C4-2B (cell line): ENCODE results near the gene AZIN2.
"Not testable (repeated sequence)": the region's sequence is repeated elsewhere in the genome, so short reads cannot be mapped to it uniquely, and the experiment has no call there.

Experiments
- H3K27ac ChIP-seq: fragments of 450-650 bp; 2 replicates; pipeline ENCODE4 v1.5.1; 2017
- CTCF ChIP-seq: fragments of 450-650 bp; conservative IDR thresholded peaks from 2 replicates; pipeline ENCODE4 v1.5.1; 2017; ENCODE audit warnings: mild to moderate bottlenecking
- ZFX ChIP-seq: fragments of 450-650 bp; IDR thresholded peaks from 2 replicates; pipeline ENCODE4 v1.6.1; 2017

AZIN2 gene

GRCh38 chr1:33119532-33120217 lies 38.7 kb downstream of the AZIN2 start:
- no peak overlapping the region for H3K27ac ChIP-seq
- no peak for TF ChIP-seq ZFX
- no peak for TF ChIP-seq CTCF

- H3K27ac ChIP-seq, result no peak overlapping the region
- no peak for TF ChIP-seq CTCF
- TF ChIP-seq ZFX, result no peak
Measured at GRCh38 chr1:33120436-33121231, 39.7 kb downstream of the AZIN2 start.

GRCh38 chr1:33121728-33122127 lies 40.8 kb downstream of the AZIN2 start:
- H3K27ac ChIP-seq, result no peak overlapping the region
- TF ChIP-seq CTCF (no peak), ZFX (no peak)

- no peak for TF ChIP-seq CTCF
- TF ChIP-seq ZFX, result no peak
- H3K27ac ChIP-seq, result no peak overlapping the region
Measured at GRCh38 chr1:33122483-33123178, 41.7 kb downstream of the AZIN2 start.

- TF ChIP-seq ZFX (no peak), CTCF (no peak)
Measured at GRCh38 chr1:33123266-33123665, 42.3 kb downstream of the AZIN2 start.

GRCh38 chr1:33124647-33125046 lies 43.7 kb downstream of the AZIN2 start:
- H3K27ac ChIP-seq, result not testable (repeated sequence)

More at GRCh38 chr1:33123266-33123665, 42.3 kb downstream of the AZIN2 start:
- H3K27ac ChIP-seq, result no peak overlapping the region

- TF ChIP-seq CTCF, result no peak
- no peak for TF ChIP-seq ZFX
- peak overlapping the region; percentile 89 for H3K27ac ChIP-seq
Measured at GRCh38 chr1:33126411-33127000, 45.6 kb downstream of the AZIN2 start.
